K562 (cell line): Measurements from ENCODE around the gene WARS2. TPM values are rescaled to one million over a fixed set of nuclear protein-coding genes. Genes with fewer than 3 reads are reported as not detected.

ENCODE experiments used
- ATAC-seq: fragments of 200-7000 bp; cut with Tn5 transposase; 3 replicates; pipeline ENCODE4 v1.9.1; 2020; ENCODE audit warnings: moderate library complexity
- BruUV-seq: library from RNA; stranded (reverse); fragments of 400-500 nt; replicated peaks from 2 replicates; lab custom pipeline; 2021; lab: Mats Ljungman, UMichigan
- CTCF ChIA-PET: fragments of 300-600 bp; formaldehyde crosslinking; extraction: SDS; loops from one replicate; lab custom pipeline; 2021; ENCODE audit warnings: low intra/inter-chr PET ratio; lab: Yijun Ruan, JAX
- POLR2A ChIA-PET: fragments of 300-600, 350-650 bp; sonication (Branson Sonifier 250); formaldehyde crosslinking; extraction: SDS; loops from one replicate; lab custom pipeline; 2021; ENCODE audit warnings: antibody characterized with exemption, inconsistent platforms; lab: Yijun Ruan, JAX
- DNase-seq, 4 experiments: peaks; one replicate each; pipeline versions ENCODE4 v3.0.0 to v3.0.0-alpha.2; 2011 to 2018; ENCODE audit warnings: low spot score in 3 of 4, mixed read lengths in 3 of 4; ENCODE audit errors: extremely low read depth in 1 of 4
- FAIRE-seq: peaks from 2 replicates; lab custom pipeline; 2011; peaks lifted over from hg19 to GRCh38; lab: Jason Lieb, UNC
- H2AFZ ChIP-seq: 2 replicates; pipeline ENCODE4 v1.6.0; 2011; ENCODE audit warnings: low read depth, low read length, control low read depth, inconsistent platforms
- H3K27ac ChIP-seq: fragments of 200-600 bp; 3 replicates; pipeline ENCODE4 v1.8.0; 2011; ENCODE audit warnings: low read depth, mild to moderate bottlenecking, control low read depth, inconsistent platforms, low read length, moderate library complexity, mixed read lengths; ENCODE audit errors: extremely low read depth
- H3K27me3 ChIP-seq, 2 experiments: fragments of 300-600 bp in 1 of 2; 2 replicates in 1 of 2; 3 replicates in 1 of 2; pipeline versions ENCODE4 v1.6.0 to v1.8.0; 2011; ENCODE audit warnings: inconsistent platforms in 2 of 2, low read length in 2 of 2, mild to moderate bottlenecking in 1 of 2, mixed read lengths in 1 of 2, moderate library complexity in 1 of 2; ENCODE audit not compliant: control insufficient read depth in 2 of 2, insufficient read depth in 2 of 2
- H3K36me3 ChIP-seq: fragments of 300-600 bp; 3 replicates; pipeline ENCODE4 v1.8.0; 2011; ENCODE audit warnings: mild to moderate bottlenecking, low read length, inconsistent platforms; ENCODE audit not compliant: control insufficient read depth, insufficient read depth
- H3K4me1 ChIP-seq, 2 experiments: fragments of 200-600 bp in 1 of 2; replicated peaks in 1 of 2; 2 replicates in 1 of 2; 3 replicates in 1 of 2; pipeline versions ENCODE4 v1.5.1 to v1.8.0; 2011; ENCODE audit warnings: inconsistent platforms in 2 of 2, low read length in 2 of 2, mild to moderate bottlenecking in 1 of 2, mixed read lengths in 1 of 2, moderate library complexity in 1 of 2; ENCODE audit not compliant: control insufficient read depth in 2 of 2, insufficient read depth in 2 of 2
- H3K4me2 ChIP-seq: 2 replicates; pipeline ENCODE4 v1.6.1; 2011; ENCODE audit warnings: low read length, control low read depth, inconsistent platforms, mixed read lengths; ENCODE audit not compliant: insufficient read depth
- H3K4me3 ChIP-seq: fragments of 200-600 bp; sonication (generic), shearing (Covaris generic); 2 replicates; pipeline ENCODE4 v1.5.1; 2016; ENCODE audit warnings: control low read depth, inconsistent platforms
- H3K79me2 ChIP-seq: fragments of 200-600 bp; 3 replicates; pipeline ENCODE4 v1.8.0; 2011; ENCODE audit warnings: low read length, inconsistent platforms; ENCODE audit not compliant: control insufficient read depth, insufficient read depth
- H3K9ac ChIP-seq, 2 experiments: 2 replicates each; pipeline versions ENCODE4 v1.6.0 to v1.6.1; 2011; ENCODE audit warnings: low read depth in 2 of 2, low read length in 2 of 2, control low read depth in 1 of 2, inconsistent platforms in 1 of 2, mild to moderate bottlenecking in 1 of 2, mixed read lengths in 1 of 2; ENCODE audit not compliant: insufficient read depth in 1 of 2
- H3K9me1 ChIP-seq: one replicate; pipeline ENCODE4 v1.6.0; 2011; ENCODE audit warnings: inconsistent platforms, mild to moderate bottlenecking, low read length, moderate library complexity; ENCODE audit not compliant: control insufficient read depth, insufficient read depth
- H3K9me3 ChIP-seq: replicated peaks from 2 replicates; pipeline ENCODE4 v1.5.1; 2011; ENCODE audit warnings: low read depth, low read length, inconsistent platforms; ENCODE audit not compliant: control insufficient read depth, insufficient read depth
- H4K20me1 ChIP-seq: replicated peaks from 2 replicates; pipeline ENCODE4 v1.6.1; 2011; ENCODE audit warnings: low read length, inconsistent platforms, mixed read lengths; ENCODE audit not compliant: control insufficient read depth, insufficient read depth
- ATF7 ChIP-seq: fragments of 450-650 bp; IDR thresholded peaks from 2 replicates; pipeline ENCODE4 v1.7.1; 2014; ENCODE audit warnings: mild to moderate bottlenecking, moderate library complexity
- CBX2 ChIP-seq: fragments of 200-600 bp; sonication (generic); IDR thresholded peaks from one replicate; pipeline ENCODE4 v1.6.1; 2012; ENCODE audit warnings: mild to moderate bottlenecking, low read length, inconsistent platforms; ENCODE audit not compliant: insufficient read depth, poor library complexity, severe bottlenecking
- E2F8 ChIP-seq: fragments of 450-650 bp; IDR thresholded peaks from 2 replicates; pipeline ENCODE4 v1.7.1; 2018; ENCODE audit warnings: mild to moderate bottlenecking, low read depth; ENCODE audit not compliant: partially characterized antibody
- ETV5 ChIP-seq: sonication (generic); formaldehyde crosslinking; IDR thresholded peaks from 2 replicates; pipeline ENCODE4 v1.4.0; 2020; ENCODE audit warnings: low read depth, mild to moderate bottlenecking, missing genetic modification reagents
- HMG20B ChIP-seq: fragments of 250-450 bp; sonication (Bioruptor Pico); IDR thresholded peaks from 2 replicates; pipeline ENCODE4 v1.5.0; 2021; ENCODE audit warnings: mild to moderate bottlenecking
- KDM2B ChIP-seq: fragments of 250-450 bp; sonication (Bioruptor Pico); IDR thresholded peaks from 2 replicates; pipeline ENCODE4 v1.8.0; 2021; ENCODE audit warnings: mild to moderate bottlenecking, moderate library complexity
- MTA2 ChIP-seq: fragments of 450-650 bp; IDR thresholded peaks from 2 replicates; pipeline ENCODE4 v1.6.1; 2016; ENCODE audit warnings: low read depth
- PHF8 ChIP-seq: fragments of 200-600 bp; sonication (generic); IDR thresholded peaks from 2 replicates; pipeline ENCODE4 v1.6.1; 2012; ENCODE audit warnings: mixed run types, mild to moderate bottlenecking, inconsistent platforms, low read length, moderate library complexity, borderline replicate concordance
- RFX1 ChIP-seq: fragments of 450-650 bp; IDR thresholded peaks from 2 replicates; pipeline ENCODE4 v1.6.1; 2016; ENCODE audit warnings: mild to moderate bottlenecking, moderate library complexity
- ZNF212 ChIP-seq: fragments of 450-650 bp; formaldehyde crosslinking; IDR thresholded peaks from 2 replicates; pipeline ENCODE4 v1.4.0; 2020; ENCODE audit warnings: mild to moderate bottlenecking
- ZNF436 ChIP-seq: fragments of 250-450, 450-650 bp; sonication (Bioruptor Pico); formaldehyde crosslinking; IDR thresholded peaks from 2 replicates; pipeline ENCODE4 v1.7.0; 2020; ENCODE audit warnings: mild to moderate bottlenecking
- WGBS: fragments of 100-300 bp; shearing (Covaris generic); methylation state at CpG from one replicate; pipeline ENCODE4 v1.1.6; 2016; ENCODE audit warnings: low coverage, mixed read lengths; ENCODE audit not compliant: insufficient coverage; ENCODE audit errors: missing lambda C conversion rate; 5-methylcytosine and 5-hydroxymethylcytosine counted together
- in situ Hi-C: fragments of 300-500 bp; cut with MboI; formaldehyde crosslinking; loops from 4 replicates; pipeline ENCODE4 v1.15.0; 2018; ENCODE audit warnings: inconsistent platforms, mixed read lengths
- intact Hi-C: fragments of 100-400 bp; cut with micrococcal nuclease; formaldehyde crosslinking; loops from 2 replicates; pipeline ENCODE4 v1.14.2; 2022
- polyA plus RNA-seq, 8 experiments: library from polyadenylated mRNA; depleted of rRNA in 4 of 8; stranded (reverse) in 5 of 8; unstranded in 3 of 8; fragments of >200 nt; fragmentation: Nextera tagmentation in 2 of 8; fragmentation: Illumina TruSeq in 1 of 8; extraction: Ambion mirVana in 2 of 8; extraction: Trizol in 1 of 8; gene quantifications; 2 replicates each; pipeline versions ENCODE4 v1.2.1 to v1.2.3, GENCODE V29; 2011 to 2014; ENCODE audit warnings: inconsistent platforms in 1 of 8, missing spikeins in 1 of 8
- total RNA-seq, 7 experiments: library from RNA; depleted of rRNA in 6 of 7; stranded (reverse); fragments of >200 nt in 6 of 7; fragmentation: Illumina TruSeq in 2 of 7; extraction: Trizol in 2 of 7; gene quantifications; 2 replicates each; pipeline versions ENCODE4 v1.2.1 to v1.2.3, GENCODE V29; 2011 to 2021; ENCODE audit warnings: low replicate concordance in 1 of 7

The WARS2 gene
- total and polyA plus RNA-seq, 9 of the 15 experiments (the other 6 are each of a cell fraction or from before 2014, with no cell fraction given): 5.7 to 18.0 (median 16.9) TPM

GRCh38 chr1:118999348-119000071 lies 140.9 kb downstream of the WARS2 start:
- no peaks in the 10 kb centered on the region for H3K36me3 ChIP-seq
- CTCF ChIA-PET: no interaction called here
- H3K27ac ChIP-seq: no peak overlapping the region
- H3K4me2 ChIP-seq: no peak overlapping the region
- no peak overlapping the region for H3K9ac ChIP-seq
- no peaks in the 10 kb centered on the region for H3K9me1 ChIP-seq
- in situ Hi-C loops: no loop called here
- WGBS: 7% methylated on average over 25 of the region's 27 CpGs
- FAIRE-seq: no peak
- H3K4me3 ChIP-seq: no peak overlapping the region
- H3K9me3 ChIP-seq: no peaks in the 10 kb centered on the region
- H2AFZ ChIP-seq: no peak overlapping the region
- no peaks in the 10 kb centered on the region for H3K79me2 ChIP-seq
- no peaks in the 10 kb centered on the region for H4K20me1 ChIP-seq
- TF ChIP-seq CBX2 (no peak), RFX1 (no peak)
- H3K27me3 ChIP-seq: peaks cover 12 to 52% of the 10 kb centered on the region in 2 experiments; a peak in 3 of 5 replicates
- POLR2A ChIA-PET: interaction anchor here (1.0 kb wide), 1 partner anchor 205 kb away, joined by 3 read pairs; no protein-coding TSS in a partner anchor
- peaks cover 0 to 11% of the 10 kb centered on the region in 2 experiments; a peak in 3 of 5 replicates for H3K4me1 ChIP-seq
- no peak for ATAC-seq
- intact Hi-C loops: loop anchor here (5.0 kb wide), 1 partner anchor 52 kb away; no protein-coding TSS in a partner anchor
- no TSS peak for BruUV-seq
- no peak for DNase-seq

GRCh38 chr1:118998171-118998570 lies 142.3 kb downstream of the WARS2 start:
- H3K9me3 ChIP-seq: no peaks in the 10 kb centered on the region
- FAIRE-seq (no peak), ATAC-seq (no peak), DNase-seq (no peak)
- H2AFZ ChIP-seq: no peak overlapping the region
- peaks cover 14 to 55% of the 10 kb centered on the region in 2 experiments for H3K27me3 ChIP-seq
- intact Hi-C loops (loop anchor here (5.0 kb wide), 1 partner anchor 51 kb away; no protein-coding TSS in a partner anchor), in situ Hi-C loops (no loop called here)
- H3K9me1 ChIP-seq: no peaks in the 10 kb centered on the region
- ChIA-PET POLR2A (no interaction called here), CTCF (no interaction called here)
- H4K20me1 ChIP-seq: no peaks in the 10 kb centered on the region
- no peaks in the 10 kb centered on the region for H3K36me3 ChIP-seq
- H3K9ac ChIP-seq: no peak overlapping the region
- H3K4me3 ChIP-seq: no peak overlapping the region
- no peak overlapping the region for H3K27ac ChIP-seq
- WGBS: 7% methylated on average over 2 of the region's 2 CpGs
- BruUV-seq: no TSS peak
- H3K4me1 ChIP-seq: peaks cover 0 to 11% of the 10 kb centered on the region in 2 experiments; a peak in 3 of 5 replicates
- H3K79me2 ChIP-seq: no peaks in the 10 kb centered on the region
- H3K4me2 ChIP-seq: no peak overlapping the region
- TF ChIP-seq ZNF212 (CRISPR knock-in tag): no peak
- no peak for TF ChIP-seq ETV5 (CRISPR knock-in tag)
- TF ChIP-seq HMG20B (CRISPR knock-in tag): no peak
- TF ChIP-seq MTA2: no peak
- TF ChIP-seq E2F8: no peak
- TF ChIP-seq PHF8: no peak
- no peak for TF ChIP-seq KDM2B
- TF ChIP-seq ZNF436: no peak
- no peak for TF ChIP-seq ATF7
